ENCODE results near the gene MRGPRG.

DNA sequence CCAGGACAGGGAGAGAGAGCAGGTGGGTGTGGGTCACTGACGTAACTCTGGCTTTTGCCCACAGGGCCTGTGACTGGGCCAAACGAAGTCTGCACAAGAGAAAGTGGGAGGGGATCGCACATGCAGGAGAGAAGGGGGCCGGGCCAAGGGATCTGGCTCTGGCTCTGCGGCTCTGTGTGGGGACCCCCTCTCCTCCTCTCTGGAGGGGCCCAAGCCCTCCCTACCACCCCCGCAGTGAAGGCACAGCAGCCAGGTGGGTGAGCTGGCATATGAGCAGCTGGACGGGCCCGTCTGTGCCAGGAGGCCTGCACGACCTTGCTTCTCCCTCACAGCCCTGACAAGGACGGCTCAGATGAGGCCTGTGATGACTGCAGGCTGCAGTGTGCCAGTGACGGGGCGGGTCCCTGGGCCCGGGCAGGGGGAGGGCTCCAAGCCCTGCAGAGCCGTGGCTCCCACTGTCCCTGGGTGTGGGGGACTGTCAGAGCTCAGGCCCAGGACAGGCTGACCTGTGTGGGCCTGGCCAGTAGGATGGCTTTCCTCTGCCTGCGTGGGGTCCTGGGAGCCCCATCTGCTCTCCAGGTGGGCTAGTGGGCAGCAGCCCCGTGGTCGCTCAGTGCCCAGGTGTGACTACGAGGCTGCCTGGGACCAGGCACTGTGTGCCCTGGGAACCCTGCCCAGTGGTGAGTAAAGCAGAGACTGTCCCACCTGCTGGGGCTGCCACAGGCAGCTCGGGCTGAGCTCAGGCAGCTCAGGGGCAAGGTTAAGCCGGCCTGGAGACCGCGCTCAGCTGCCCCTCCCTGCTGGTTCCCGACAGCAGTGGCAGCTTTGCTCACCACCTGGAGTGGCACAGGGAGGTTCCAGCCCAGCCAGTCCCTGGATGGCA lies 22.2 kb downstream of the MRGPRG start:
- no peak for TF ChIP-seq POLR2A (IDR thresholded peaks at IDR 0.05; ENCODE audit: low read depth, low read length)
- TF ChIP-seq TAF1 (IDR thresholded peaks at IDR 0.05; ENCODE audit: borderline replicate concordance, low read depth, low read length), result no peak
- TF ChIP-seq POLR2AphosphoS5 (IDR thresholded peaks at IDR 0.05; ENCODE audit: low read depth, low read length), result no peak
